K562 (cell line): ENCODE data around the gene HSF5. TPM values are rescaled to one million over a fixed set of nuclear protein-coding genes. Genes with fewer than 3 reads are reported as not detected.

ENCODE experiments used
- ADNP ChIP-seq: fragments of 200-800 bp; sonication (Bioruptor generic); IDR thresholded peaks from 2 replicates; pipeline ENCODE4 v1.6.1; 2016; ENCODE audit warnings: missing genetic modification characterization, missing compliant biosample characterization
- ATF2 ChIP-seq: sonication (generic); formaldehyde crosslinking; IDR thresholded peaks from 2 replicates; pipeline ENCODE4 v1.8.1; 2022; ENCODE audit warnings: missing genetic modification reagents
- CBX1 ChIP-seq: sonication (generic); IDR thresholded peaks from 2 replicates; pipeline ENCODE4 v1.6.1; 2016; ENCODE audit warnings: antibody characterized with exemption, low read depth, mild to moderate bottlenecking
- CBX5 ChIP-seq: IDR thresholded peaks from 2 replicates; pipeline ENCODE4 v1.6.1; 2014; ENCODE audit warnings: low read depth, borderline replicate concordance
- CCAR2 ChIP-seq: fragments of 200-400 bp; formaldehyde crosslinking; IDR thresholded peaks from 2 replicates; pipeline ENCODE4 v1.6.1; 2017; ENCODE audit warnings: mild to moderate bottlenecking, low read depth, low read length
- CTBP1 ChIP-seq: fragments of 450-650 bp; IDR thresholded peaks from 2 replicates; pipeline ENCODE4 v1.6.1; 2016; ENCODE audit warnings: borderline replicate concordance
- DACH1 ChIP-seq: fragments of 450-650 bp; IDR thresholded peaks from 2 replicates; pipeline ENCODE4 v1.6.1; 2018; ENCODE audit not compliant: partially characterized antibody
- E2F3 ChIP-seq: fragments of 250-450 bp; sonication (Bioruptor Pico); IDR thresholded peaks from 2 replicates; pipeline ENCODE4 v1.4.0; 2020; ENCODE audit warnings: mild to moderate bottlenecking
- E2F4 ChIP-seq: sonication (generic); formaldehyde crosslinking; IDR thresholded peaks from 2 replicates; pipeline ENCODE4 v1.8.0; 2022; ENCODE audit warnings: mild to moderate bottlenecking, low read depth, missing genetic modification reagents
- ELF4 ChIP-seq: fragments of 450-650 bp; formaldehyde crosslinking; IDR thresholded peaks from 2 replicates; pipeline ENCODE4 v1.4.0; 2022; ENCODE audit warnings: missing genetic modification characterization
- FOSL1 ChIP-seq: fragments of 200-800 bp; sonication (Bioruptor generic); conservative IDR thresholded peaks from 2 replicates; pipeline ENCODE4 v1.6.1; 2016; ENCODE audit warnings: missing genetic modification characterization, missing compliant biosample characterization
- FOXO4 ChIP-seq: fragments of 450-650 bp; formaldehyde crosslinking; IDR thresholded peaks from 2 replicates; pipeline ENCODE4 v1.4.0; 2020; ENCODE audit warnings: mild to moderate bottlenecking, moderate library complexity
- KLF6 ChIP-seq: fragments of 250-450 bp; sonication (Bioruptor Pico); IDR thresholded peaks from 2 replicates; pipeline ENCODE4 v1.4.0; 2020; ENCODE audit warnings: mild to moderate bottlenecking, moderate library complexity, borderline replicate concordance
- MXI1 ChIP-seq: IDR thresholded peaks from 2 replicates; pipeline ENCODE4 v1.6.1; 2011; ENCODE audit warnings: low read depth, mild to moderate bottlenecking, improper control_type of control experiment, low read length
- NFXL1 ChIP-seq: fragments of 450-650 bp; formaldehyde crosslinking; IDR thresholded peaks from 2 replicates; pipeline ENCODE4 v1.4.0; 2021; ENCODE audit warnings: mild to moderate bottlenecking
- POU5F1 ChIP-seq: fragments of 150-350 bp; IDR thresholded peaks from 2 replicates; pipeline ENCODE4 v1.6.1; 2014; ENCODE audit warnings: borderline replicate concordance, low read length, low read depth, mild to moderate bottlenecking; ENCODE audit not compliant: partially characterized antibody
- PTRF ChIP-seq: fragments of 450-650 bp; IDR thresholded peaks from 2 replicates; pipeline ENCODE4 v1.6.1; 2016; ENCODE audit warnings: mild to moderate bottlenecking, missing genetic modification characterization, missing compliant biosample characterization
- SOX6 ChIP-seq: fragments of 450-650 bp; IDR thresholded peaks from 2 replicates; pipeline ENCODE4 v1.6.1; 2014; ENCODE audit warnings: mild to moderate bottlenecking
- TCFL5 ChIP-seq: fragments of 250-450 bp; sonication (Bioruptor Pico); conservative IDR thresholded peaks from 2 replicates; pipeline ENCODE4 v1.6.1; 2021; ENCODE audit warnings: mild to moderate bottlenecking, moderate library complexity, matching md5 sums
- ZFX ChIP-seq: sonication (generic); formaldehyde crosslinking; IDR thresholded peaks from 2 replicates; pipeline ENCODE4 v1.8.0; 2022; ENCODE audit warnings: mild to moderate bottlenecking, missing genetic modification reagents, moderate library complexity
- ZNF224 ChIP-seq: sonication (generic); formaldehyde crosslinking; IDR thresholded peaks from 2 replicates; pipeline ENCODE4 v1.8.0; 2022; ENCODE audit warnings: mild to moderate bottlenecking, missing genetic modification reagents
- polyA plus RNA-seq, 8 experiments: library from polyadenylated mRNA; depleted of rRNA in 4 of 8; stranded (reverse) in 5 of 8; unstranded in 3 of 8; fragments of >200 nt; fragmentation: Nextera tagmentation in 2 of 8; fragmentation: Illumina TruSeq in 1 of 8; extraction: Ambion mirVana in 2 of 8; extraction: Trizol in 1 of 8; gene quantifications; 2 replicates each; pipeline versions ENCODE4 v1.2.1 to v1.2.3, GENCODE V29; 2011 to 2014; ENCODE audit warnings: inconsistent platforms in 1 of 8, missing spikeins in 1 of 8
- total RNA-seq, 7 experiments: library from RNA; depleted of rRNA in 6 of 7; stranded (reverse); fragments of >200 nt in 6 of 7; fragmentation: Illumina TruSeq in 2 of 7; extraction: Trizol in 2 of 7; gene quantifications; 2 replicates each; pipeline versions ENCODE4 v1.2.1 to v1.2.3, GENCODE V29; 2011 to 2021; ENCODE audit warnings: low replicate concordance in 1 of 7
- TF ChIP-seq, protein P1 (sequence below): fragments of 450-650 bp; formaldehyde crosslinking; IDR thresholded peaks from 2 replicates; pipeline ENCODE4 v1.4.0; 2022; ENCODE audit warnings: mild to moderate bottlenecking, moderate library complexity
- TF ChIP-seq, protein P2 (sequence below): IDR thresholded peaks from 2 replicates; pipeline ENCODE4 v1.6.1; 2014; ENCODE audit warnings: antibody characterized with exemption

Gene HSF5
- total and polyA plus RNA-seq, 9 of the 15 experiments (the other 6 are each of a cell fraction or from before 2014, with no cell fraction given) = 0.04 TPM; not detected in 8

- TF ChIP-seq KLF6 (CRISPR knock-in tag) (no peak), PTRF (tag) (no peak), TCFL5 (CRISPR knock-in tag) (no peak), E2F4 (CRISPR knock-in tag) (no peak), ATF2 (CRISPR knock-in tag) (no peak), E2F3 (CRISPR knock-in tag) (no peak), NFXL1 (no peak), POU5F1 (no peak), MXI1 (no peak), FOSL1 (tag) (peak; percentile 41; the same call in 1 of the 2 replicates), ADNP (tag) (no peak), ZFX (CRISPR knock-in tag) (no peak), SOX6 (peak; percentile 79), ELF4 (CRISPR knock-in tag) (no peak), CTBP1 (peak; percentile 92), DACH1 (no peak), CBX1 (no peak), CBX5 (no peak), ZNF224 (CRISPR knock-in tag) (no peak), CCAR2 (no peak), FOXO4 (CRISPR knock-in tag) (no peak)
- TF ChIP-seq, protein P1, sequence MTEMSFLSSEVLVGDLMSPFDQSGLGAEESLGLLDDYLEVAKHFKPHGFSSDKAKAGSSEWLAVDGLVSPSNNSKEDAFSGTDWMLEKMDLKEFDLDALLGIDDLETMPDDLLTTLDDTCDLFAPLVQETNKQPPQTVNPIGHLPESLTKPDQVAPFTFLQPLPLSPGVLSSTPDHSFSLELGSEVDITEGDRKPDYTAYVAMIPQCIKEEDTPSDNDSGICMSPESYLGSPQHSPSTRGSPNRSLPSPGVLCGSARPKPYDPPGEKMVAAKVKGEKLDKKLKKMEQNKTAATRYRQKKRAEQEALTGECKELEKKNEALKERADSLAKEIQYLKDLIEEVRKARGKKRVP (CRISPR knock-in tag) = no peak
- TF ChIP-seq, protein P2, sequence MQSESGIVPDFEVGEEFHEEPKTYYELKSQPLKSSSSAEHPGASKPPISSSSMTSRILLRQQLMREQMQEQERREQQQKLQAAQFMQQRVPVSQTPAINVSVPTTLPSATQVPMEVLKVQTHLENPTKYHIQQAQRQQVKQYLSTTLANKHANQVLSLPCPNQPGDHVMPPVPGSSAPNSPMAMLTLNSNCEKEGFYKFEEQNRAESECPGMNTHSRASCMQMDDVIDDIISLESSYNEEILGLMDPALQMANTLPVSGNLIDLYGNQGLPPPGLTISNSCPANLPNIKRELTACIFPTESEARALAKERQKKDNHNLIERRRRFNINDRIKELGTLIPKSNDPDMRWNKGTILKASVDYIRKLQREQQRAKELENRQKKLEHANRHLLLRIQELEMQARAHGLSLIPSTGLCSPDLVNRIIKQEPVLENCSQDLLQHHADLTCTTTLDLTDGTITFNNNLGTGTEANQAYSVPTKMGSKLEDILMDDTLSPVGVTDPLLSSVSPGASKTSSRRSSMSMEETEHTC = peak; percentile 71
These were observed 70.7 kb downstream of the HSF5 start, which contains the start of gene RNF43 (continued) for GRCh38 chr17:58417300-58418092.
